ENCODE data around the gene CADPS2. TPM values are rescaled to one million over a fixed set of nuclear protein-coding genes. Genes with fewer than 3 reads are reported as not detected.

CADPS2 gene
- polyA plus RNA-seq, 1 donor (not counting 4 experiments of a cell fraction or from before 2014, with no cell fraction given): 0.35 TPM

DNA sequence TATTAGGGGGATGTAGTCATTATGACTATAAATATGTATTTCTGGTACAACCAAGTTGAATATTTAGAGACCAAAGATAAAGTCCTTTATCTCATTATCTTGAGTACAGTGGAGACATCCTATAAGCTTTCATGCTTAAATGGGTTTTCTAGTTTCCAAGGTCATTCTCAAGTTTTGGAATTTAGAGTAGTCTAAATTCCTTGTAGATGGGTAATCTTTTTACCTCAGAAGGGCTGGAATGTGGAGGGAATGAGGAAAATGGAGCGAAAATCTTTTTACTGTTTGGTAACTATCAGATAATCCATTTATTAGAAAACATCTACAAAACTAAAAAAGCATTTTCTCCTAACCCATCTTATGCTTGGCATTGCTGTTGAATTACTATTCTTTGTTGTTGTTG lies 368.7 kb downstream of the CADPS2 start:
- H3K9ac ChIP-seq (ENCODE audit: control insufficient read depth, extremely low read depth, insufficient read depth, low read length): no peak overlapping the region
- no peaks in the 10 kb centered on the region for H3K4me1 ChIP-seq (ENCODE audit: control insufficient read depth, extremely low read depth, insufficient read depth, low read length)
- dilution Hi-C loops (cut with MboI; ENCODE audit: extremely low pct_ligation_motif_present, low sequenced_read_pairs): no loop called here

DNA sequence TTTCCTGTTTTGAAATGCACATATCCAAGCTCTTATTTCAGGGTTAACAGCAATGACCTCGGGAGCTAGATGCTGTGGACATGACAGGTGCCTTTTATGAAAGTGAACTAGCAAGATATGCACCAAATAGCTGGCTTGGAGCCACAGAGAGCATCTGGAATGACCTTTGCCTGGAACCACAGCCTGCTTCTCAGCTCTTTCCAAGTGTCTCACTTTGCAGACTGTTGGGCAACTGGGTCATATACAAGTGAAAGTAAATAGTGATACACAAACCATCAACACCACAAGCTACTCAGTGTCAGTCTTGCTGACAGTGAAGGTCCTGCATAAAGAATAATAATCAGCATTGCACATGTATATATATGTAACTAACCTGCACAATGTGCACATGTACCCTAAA lies 370.9 kb downstream of the CADPS2 start:
- no peak overlapping the region for H3K4me2 ChIP-seq (ENCODE audit: control insufficient read depth, extremely low read depth, insufficient read depth, low read depth, low read length)
- no peak overlapping the region for H3K27ac ChIP-seq (ENCODE audit: control insufficient read depth, insufficient read depth, low read length)
- H2AFZ ChIP-seq (ENCODE audit: control insufficient read depth, low read length): no peak overlapping the region
- no peak for DNase-seq (ENCODE audit: low read depth, low spot score)
- H3K9me3 ChIP-seq (ENCODE audit: control insufficient read depth, low read depth, low read length): no peaks in the 10 kb centered on the region
- no peaks in the 10 kb centered on the region for H4K20me1 ChIP-seq (ENCODE audit: control insufficient read depth, extremely low read depth, insufficient read depth, low read length)
- H3K79me2 ChIP-seq (ENCODE audit: control insufficient read depth, insufficient read depth, low read length): no peaks in the 10 kb centered on the region
- no peaks in the 10 kb centered on the region for H3K9me1 ChIP-seq (ENCODE audit: control insufficient read depth, extremely low read depth, insufficient read depth, low read length)
- dilution Hi-C loops (cut with MboI; ENCODE audit: extremely low pct_ligation_motif_present, low sequenced_read_pairs): no loop called here
- H3K4me3 ChIP-seq (ENCODE audit: control insufficient read depth in 2 of 3, extremely low read depth in 1 of 3, insufficient read depth in 2 of 3, low read depth in 1 of 3, low read length in 3 of 3): no peak overlapping the region
- no peak for TF ChIP-seq EZH2 (IDR thresholded peaks at IDR 0.05; ENCODE audit: low read length)
- TF ChIP-seq, protein P1, sequence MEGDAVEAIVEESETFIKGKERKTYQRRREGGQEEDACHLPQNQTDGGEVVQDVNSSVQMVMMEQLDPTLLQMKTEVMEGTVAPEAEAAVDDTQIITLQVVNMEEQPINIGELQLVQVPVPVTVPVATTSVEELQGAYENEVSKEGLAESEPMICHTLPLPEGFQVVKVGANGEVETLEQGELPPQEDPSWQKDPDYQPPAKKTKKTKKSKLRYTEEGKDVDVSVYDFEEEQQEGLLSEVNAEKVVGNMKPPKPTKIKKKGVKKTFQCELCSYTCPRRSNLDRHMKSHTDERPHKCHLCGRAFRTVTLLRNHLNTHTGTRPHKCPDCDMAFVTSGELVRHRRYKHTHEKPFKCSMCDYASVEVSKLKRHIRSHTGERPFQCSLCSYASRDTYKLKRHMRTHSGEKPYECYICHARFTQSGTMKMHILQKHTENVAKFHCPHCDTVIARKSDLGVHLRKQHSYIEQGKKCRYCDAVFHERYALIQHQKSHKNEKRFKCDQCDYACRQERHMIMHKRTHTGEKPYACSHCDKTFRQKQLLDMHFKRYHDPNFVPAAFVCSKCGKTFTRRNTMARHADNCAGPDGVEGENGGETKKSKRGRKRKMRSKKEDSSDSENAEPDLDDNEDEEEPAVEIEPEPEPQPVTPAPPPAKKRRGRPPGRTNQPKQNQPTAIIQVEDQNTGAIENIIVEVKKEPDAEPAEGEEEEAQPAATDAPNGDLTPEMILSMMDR (optimal IDR thresholded peaks at IDR 0.05 in 1 of 3, IDR thresholded peaks at IDR 0.05 in 1 of 3, conservative IDR thresholded peaks at IDR 0.05 in 1 of 3; ENCODE audit: extremely low read depth in 1 of 3, insufficient read depth in 2 of 3, low read length in 3 of 3): no peak
- no peak for FAIRE-seq
- no peaks in the 10 kb centered on the region for H3K4me1 ChIP-seq (ENCODE audit: control insufficient read depth, extremely low read depth, insufficient read depth, low read length)
- no peaks in the 10 kb centered on the region for H3K36me3 ChIP-seq (ENCODE audit: control insufficient read depth in 2 of 2, extremely low read depth in 1 of 2, insufficient read depth in 2 of 2, low read length in 2 of 2)
- no peak overlapping the region for H3K9ac ChIP-seq (ENCODE audit: control insufficient read depth, extremely low read depth, insufficient read depth, low read length)
- H3K27me3 ChIP-seq (ENCODE audit: control insufficient read depth, extremely low read depth, insufficient read depth, low read length): no peaks in the 10 kb centered on the region

More for the DNA sequence above, 368.7 kb downstream of the CADPS2 start:
- DNase-seq (ENCODE audit: low read depth, low spot score) (no peak), FAIRE-seq (no peak)
- no peaks in the 10 kb centered on the region for H3K36me3 ChIP-seq (ENCODE audit: control insufficient read depth in 2 of 2, extremely low read depth in 1 of 2, insufficient read depth in 2 of 2, low read length in 2 of 2)
- H3K9me1 ChIP-seq (ENCODE audit: control insufficient read depth, extremely low read depth, insufficient read depth, low read length): no peaks in the 10 kb centered on the region
- H4K20me1 ChIP-seq (ENCODE audit: control insufficient read depth, extremely low read depth, insufficient read depth, low read length): no peaks in the 10 kb centered on the region
- H3K4me3 ChIP-seq (ENCODE audit: control insufficient read depth in 2 of 3, extremely low read depth in 1 of 3, insufficient read depth in 2 of 3, low read depth in 1 of 3, low read length in 3 of 3): no peak overlapping the region
- no peak for TF ChIP-seq EZH2 (IDR thresholded peaks at IDR 0.05; ENCODE audit: low read length)
- no peaks in the 10 kb centered on the region for H3K9me3 ChIP-seq (ENCODE audit: control insufficient read depth, low read depth, low read length)
- no peaks in the 10 kb centered on the region for H3K79me2 ChIP-seq (ENCODE audit: control insufficient read depth, insufficient read depth, low read length)
- no peak overlapping the region for H2AFZ ChIP-seq (ENCODE audit: control insufficient read depth, low read length)
- H3K4me2 ChIP-seq (ENCODE audit: control insufficient read depth, extremely low read depth, insufficient read depth, low read depth, low read length): no peak overlapping the region
- H3K27ac ChIP-seq (ENCODE audit: control insufficient read depth, insufficient read depth, low read length): no peak overlapping the region
- no peaks in the 10 kb centered on the region for H3K27me3 ChIP-seq (ENCODE audit: control insufficient read depth, extremely low read depth, insufficient read depth, low read length)

DNA sequence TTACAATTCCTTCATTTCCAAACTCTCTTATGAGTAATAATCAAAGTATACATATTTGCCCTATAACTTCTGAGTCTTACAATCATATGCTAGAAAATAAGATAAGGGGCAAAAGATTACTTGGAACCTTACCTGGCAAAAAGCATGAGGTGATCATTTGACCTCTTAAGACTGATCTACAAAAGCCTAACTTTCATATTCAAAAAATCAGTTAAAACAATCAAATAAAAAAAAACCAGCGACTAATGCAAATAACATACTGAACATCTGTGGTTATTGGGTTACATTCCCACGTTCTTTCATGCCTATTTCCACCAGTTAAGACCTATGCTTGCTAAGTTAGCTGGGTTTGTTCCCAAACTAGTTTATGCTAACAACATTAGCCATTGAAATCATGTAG lies 375.0 kb downstream of the CADPS2 start:
- H3K4me1 ChIP-seq (ENCODE audit: control insufficient read depth, extremely low read depth, insufficient read depth, low read length): no peaks in the 10 kb centered on the region
- H3K27ac ChIP-seq (ENCODE audit: control insufficient read depth, insufficient read depth, low read length): no peak overlapping the region
- no peak overlapping the region for H3K4me3 ChIP-seq (ENCODE audit: control insufficient read depth in 2 of 3, extremely low read depth in 1 of 3, insufficient read depth in 2 of 3, low read depth in 1 of 3, low read length in 3 of 3)
- TF ChIP-seq, protein P1 (optimal IDR thresholded peaks at IDR 0.05 in 1 of 3, IDR thresholded peaks at IDR 0.05 in 1 of 3, conservative IDR thresholded peaks at IDR 0.05 in 1 of 3; ENCODE audit: extremely low read depth in 1 of 3, insufficient read depth in 2 of 3, low read length in 3 of 3): no peak
- TF ChIP-seq EZH2 (IDR thresholded peaks at IDR 0.05; ENCODE audit: low read length): no peak
- dilution Hi-C loops (cut with MboI; ENCODE audit: extremely low pct_ligation_motif_present, low sequenced_read_pairs): no loop called here
- H3K79me2 ChIP-seq (ENCODE audit: control insufficient read depth, insufficient read depth, low read length): no peaks in the 10 kb centered on the region
- H3K9ac ChIP-seq (ENCODE audit: control insufficient read depth, extremely low read depth, insufficient read depth, low read length): no peak overlapping the region
- no peaks in the 10 kb centered on the region for H3K36me3 ChIP-seq (ENCODE audit: control insufficient read depth in 2 of 2, extremely low read depth in 1 of 2, insufficient read depth in 2 of 2, low read length in 2 of 2)
- no peaks in the 10 kb centered on the region for H4K20me1 ChIP-seq (ENCODE audit: control insufficient read depth, extremely low read depth, insufficient read depth, low read length)
- H2AFZ ChIP-seq (ENCODE audit: control insufficient read depth, low read length): no peak overlapping the region
- H3K4me2 ChIP-seq (ENCODE audit: control insufficient read depth, extremely low read depth, insufficient read depth, low read depth, low read length): no peak overlapping the region
- no peaks in the 10 kb centered on the region for H3K9me3 ChIP-seq (ENCODE audit: control insufficient read depth, low read depth, low read length)
- DNase-seq (ENCODE audit: low read depth, low spot score) (no peak), FAIRE-seq (no peak)
- no peaks in the 10 kb centered on the region for H3K9me1 ChIP-seq (ENCODE audit: control insufficient read depth, extremely low read depth, insufficient read depth, low read length)
- no peaks in the 10 kb centered on the region for H3K27me3 ChIP-seq (ENCODE audit: control insufficient read depth, extremely low read depth, insufficient read depth, low read length)

All from keratinocyte (primary cell).